Measurements from ENCODE around the gene MPST.
A peak's percentile ranks its signal among the peaks of the same experiment; 100 is the strongest.

Gene MPST

GRCh38 chr22:37012956-37013355 lies 6.6 kb upstream of the MPST start:
- DNase-seq (no peak), ATAC-seq (no peak)
- Mint-ChIP-seq H3K27me3 (peaks cover 8% of the 10 kb centered on the region), H3K4me3 (no peak overlapping the region), H3K4me1 (no peaks in the 10 kb centered on the region), H3K27ac (no peak overlapping the region), H3K9me3 (no peaks in the 10 kb centered on the region), H3K36me3 (ENCODE audit: low read depth) (no peaks in the 10 kb centered on the region)

- no peak for ATAC-seq
- Mint-ChIP-seq H3K9me3 (no peaks in the 10 kb centered on the region), H3K27ac (no peak overlapping the region), H3K36me3 (ENCODE audit: low read depth) (no peaks in the 10 kb centered on the region), H3K4me3 (no peak overlapping the region), H3K27me3 (peaks cover 10% of the 10 kb centered on the region), H3K4me1 (peaks cover 3% of the 10 kb centered on the region)
- DNase-seq = no peak
Measured at GRCh38 chr22:37014415-37014806, 5.1 kb upstream of the MPST start.

GRCh38 chr22:37014835-37015586 lies 4.5 kb upstream of the MPST start:
- Mint-ChIP-seq H3K4me1 (peaks cover 5% of the 10 kb centered on the region), H3K4me3 (no peak overlapping the region), H3K36me3 (ENCODE audit: low read depth) (no peaks in the 10 kb centered on the region), H3K9me3 (no peaks in the 10 kb centered on the region), H3K27ac (no peak overlapping the region), H3K27me3 (peaks cover 8% of the 10 kb centered on the region)
- DNase-seq (no peak), ATAC-seq (no peak)

GRCh38 chr22:37015587-37015878 lies 4.0 kb upstream of the MPST start:
- no peak for ATAC-seq

GRCh38 chr22:37016134-37016910 lies 3.2 kb upstream of the MPST start:
- H3K4me1 Mint-ChIP-seq = peaks cover 11% of the 10 kb centered on the region
- peaks cover 18% of the 10 kb centered on the region for H3K27me3 Mint-ChIP-seq
- DNase-seq (no peak), ATAC-seq (no peak)
- no peak overlapping the region for H3K4me3 Mint-ChIP-seq
- no peak overlapping the region for H3K27ac Mint-ChIP-seq
- H3K36me3 Mint-ChIP-seq (ENCODE audit: low read depth) = no peaks in the 10 kb centered on the region
- H3K9me3 Mint-ChIP-seq = no peaks in the 10 kb centered on the region

More at GRCh38 chr22:37015587-37015878, 4.0 kb upstream of the MPST start:
- Mint-ChIP-seq H3K27me3 (peaks cover 13% of the 10 kb centered on the region), H3K4me3 (no peak overlapping the region), H3K9me3 (no peaks in the 10 kb centered on the region), H3K36me3 (ENCODE audit: low read depth) (no peaks in the 10 kb centered on the region), H3K27ac (no peak overlapping the region), H3K4me1 (peaks cover 10% of the 10 kb centered on the region)
- DNase-seq = no peak

GRCh38 chr22:37017356-37017755 lies 2.2 kb upstream of the MPST start:
- Mint-ChIP-seq H3K27me3 (peaks cover 22% of the 10 kb centered on the region), H3K36me3 (ENCODE audit: low read depth) (no peaks in the 10 kb centered on the region), H3K9me3 (no peaks in the 10 kb centered on the region), H3K4me3 (no peak overlapping the region), H3K27ac (no peak overlapping the region), H3K4me1 (peaks cover 11% of the 10 kb centered on the region)
- ATAC-seq (no peak), DNase-seq (no peak)

GRCh38 chr22:37018086-37018814 lies 1.3 kb upstream of the MPST start:
- H3K9me3 Mint-ChIP-seq = no peaks in the 10 kb centered on the region
- peak overlapping the region; percentile 42 for H3K4me3 Mint-ChIP-seq
- peaks cover 11% of the 10 kb centered on the region for H3K4me1 Mint-ChIP-seq
- ATAC-seq (no peak), DNase-seq (no peak)
- H3K27me3 Mint-ChIP-seq = peaks cover 22% of the 10 kb centered on the region
- H3K36me3 Mint-ChIP-seq (ENCODE audit: low read depth) = no peaks in the 10 kb centered on the region
- H3K27ac Mint-ChIP-seq = no peak overlapping the region

- Mint-ChIP-seq H3K4me1 (peaks cover 11% of the 10 kb centered on the region), H3K27ac (no peak overlapping the region), H3K9me3 (no peaks in the 10 kb centered on the region), H3K4me3 (peak overlapping the region; percentile 42), H3K36me3 (ENCODE audit: low read depth) (no peaks in the 10 kb centered on the region), H3K27me3 (peaks cover 22% of the 10 kb centered on the region)
- no peak for DNase-seq
- ATAC-seq = peak; percentile 13
Measured at GRCh38 chr22:37018815-37019308, 680 bp upstream of the MPST start.

GRCh38 chr22:37020192-37020479 lies 594 bp downstream of the MPST start:
- H3K27ac Mint-ChIP-seq = no peak overlapping the region
- peak overlapping the region; percentile 78 for H3K4me3 Mint-ChIP-seq
- ATAC-seq (no peak), DNase-seq (no peak)
- H3K4me1 Mint-ChIP-seq = peaks cover 13% of the 10 kb centered on the region
- no peaks in the 10 kb centered on the region for H3K36me3 Mint-ChIP-seq (ENCODE audit: low read depth)
- no peaks in the 10 kb centered on the region for H3K9me3 Mint-ChIP-seq
- peaks cover 22% of the 10 kb centered on the region for H3K27me3 Mint-ChIP-seq

- ATAC-seq (no peak), DNase-seq (no peak)
- H3K4me1 Mint-ChIP-seq = peaks cover 13% of the 10 kb centered on the region
- no peaks in the 10 kb centered on the region for H3K9me3 Mint-ChIP-seq
- no peak overlapping the region for H3K4me3 Mint-ChIP-seq
- peaks cover 22% of the 10 kb centered on the region for H3K27me3 Mint-ChIP-seq
- H3K36me3 Mint-ChIP-seq (ENCODE audit: low read depth) = no peaks in the 10 kb centered on the region
- no peak overlapping the region for H3K27ac Mint-ChIP-seq
Measured at GRCh38 chr22:37021041-37021440, 1.5 kb downstream of the MPST start.

GRCh38 chr22:37021710-37022482 lies 2.4 kb downstream of the MPST start:
- ATAC-seq (peak; percentile 31), DNase-seq (peak; percentile 62)
- H3K27me3 Mint-ChIP-seq = peaks cover 22% of the 10 kb centered on the region
- H3K4me3 Mint-ChIP-seq = peak overlapping the region; percentile 45
- H3K36me3 Mint-ChIP-seq (ENCODE audit: low read depth) = no peaks in the 10 kb centered on the region
- no peak overlapping the region for H3K27ac Mint-ChIP-seq
- peaks cover 13% of the 10 kb centered on the region for H3K4me1 Mint-ChIP-seq
- H3K9me3 Mint-ChIP-seq = no peaks in the 10 kb centered on the region

GRCh38 chr22:37022483-37023337 lies 3.2 kb downstream of the MPST start:
- no peak overlapping the region for H3K4me3 Mint-ChIP-seq
- no peak overlapping the region for H3K27ac Mint-ChIP-seq
- DNase-seq = no peak
- ATAC-seq = no peak
- peaks cover 19% of the 10 kb centered on the region for H3K27me3 Mint-ChIP-seq
- no peaks in the 10 kb centered on the region for H3K36me3 Mint-ChIP-seq (ENCODE audit: low read depth)
- H3K9me3 Mint-ChIP-seq = no peaks in the 10 kb centered on the region
- H3K4me1 Mint-ChIP-seq = peaks cover 13% of the 10 kb centered on the region

- H3K36me3 Mint-ChIP-seq (ENCODE audit: low read depth) = no peaks in the 10 kb centered on the region
- H3K9me3 Mint-ChIP-seq = no peaks in the 10 kb centered on the region
- peaks cover 10% of the 10 kb centered on the region for H3K4me1 Mint-ChIP-seq
- no peak overlapping the region for H3K27ac Mint-ChIP-seq
- H3K4me3 Mint-ChIP-seq = no peak overlapping the region
- peaks cover 16% of the 10 kb centered on the region for H3K27me3 Mint-ChIP-seq
- DNase-seq (no peak), ATAC-seq (no peak)
Measured at GRCh38 chr22:37023743-37024338, 4.3 kb downstream of the MPST start.

Measured in activated naive CD8-positive, alpha-beta T cell treated with anti-CD3 and anti-CD28 coated beads, Interleukin-2, amount 50 U/mL, for 24 hours (primary cell).